Articular chondrocyte of knee joint (primary cell): ENCODE data around the gene TPRA1. TPM values are rescaled to one million over a fixed set of nuclear protein-coding genes. Genes with fewer than 3 reads are reported as not detected.

Source experiments
- small RNA-seq: library from RNA; depleted of rRNA; stranded (forward); fragments of <200 nt; gene quantifications from one replicate; pipeline ENCODE3, GENCODE V24; 2012
- total RNA-seq: library from RNA; depleted of rRNA; stranded (reverse); fragments of >200 nt; gene quantifications from 2 replicates; pipeline ENCODE4 v1.2.3, GENCODE V29; 2012

Gene TPRA1
- 22.5 and 30.1 TPM in 2 replicates for total RNA-seq

DNA sequence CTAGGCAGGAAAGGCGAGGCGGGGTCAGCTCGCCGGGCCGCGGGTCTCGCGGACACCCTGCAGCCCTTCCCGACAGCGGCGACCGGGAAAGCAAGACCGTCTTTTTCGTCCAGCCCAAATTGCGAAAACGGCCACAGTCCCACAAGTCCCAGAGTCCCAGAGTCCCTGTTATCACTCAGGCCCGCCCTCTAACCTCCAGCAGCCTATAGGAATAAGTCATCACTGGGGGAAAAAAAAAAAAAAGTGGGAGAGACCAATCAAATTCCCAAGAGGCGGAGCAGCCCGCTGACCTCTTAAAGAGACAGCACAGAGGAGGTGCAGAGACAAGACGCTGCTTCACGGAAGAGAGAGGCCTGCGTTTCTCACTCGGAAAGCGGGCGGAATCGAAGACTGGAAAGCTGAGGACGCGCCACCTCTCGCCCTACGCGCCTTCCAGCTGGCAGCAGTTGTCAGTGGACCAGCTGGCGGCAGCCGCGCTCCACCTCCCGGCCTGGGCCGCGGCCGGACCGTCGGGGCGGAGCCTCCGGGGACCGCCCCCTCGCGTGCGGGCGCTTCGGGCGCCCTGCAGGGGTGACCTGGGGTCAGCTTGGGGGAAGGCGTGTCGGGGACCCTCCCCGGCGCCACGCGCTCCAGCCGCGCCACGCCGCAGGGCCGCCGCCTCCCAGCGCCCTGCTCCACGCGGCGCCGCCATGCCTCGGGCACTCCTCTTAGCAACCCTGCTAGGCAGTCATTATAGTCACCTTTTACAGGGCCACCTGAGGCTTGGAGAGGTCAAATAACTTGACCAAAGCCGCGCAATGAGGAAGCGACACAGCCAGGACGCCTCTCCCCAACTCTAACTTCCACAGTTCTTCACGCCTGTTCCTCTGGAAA is at the start of gene TPRA1:
Gene TPRA1 (minus strand): TSS at position 141 of the 873 bp plus-strand sequence. CDS start 10,587 bp downstream, outside the sequence.

DNA sequence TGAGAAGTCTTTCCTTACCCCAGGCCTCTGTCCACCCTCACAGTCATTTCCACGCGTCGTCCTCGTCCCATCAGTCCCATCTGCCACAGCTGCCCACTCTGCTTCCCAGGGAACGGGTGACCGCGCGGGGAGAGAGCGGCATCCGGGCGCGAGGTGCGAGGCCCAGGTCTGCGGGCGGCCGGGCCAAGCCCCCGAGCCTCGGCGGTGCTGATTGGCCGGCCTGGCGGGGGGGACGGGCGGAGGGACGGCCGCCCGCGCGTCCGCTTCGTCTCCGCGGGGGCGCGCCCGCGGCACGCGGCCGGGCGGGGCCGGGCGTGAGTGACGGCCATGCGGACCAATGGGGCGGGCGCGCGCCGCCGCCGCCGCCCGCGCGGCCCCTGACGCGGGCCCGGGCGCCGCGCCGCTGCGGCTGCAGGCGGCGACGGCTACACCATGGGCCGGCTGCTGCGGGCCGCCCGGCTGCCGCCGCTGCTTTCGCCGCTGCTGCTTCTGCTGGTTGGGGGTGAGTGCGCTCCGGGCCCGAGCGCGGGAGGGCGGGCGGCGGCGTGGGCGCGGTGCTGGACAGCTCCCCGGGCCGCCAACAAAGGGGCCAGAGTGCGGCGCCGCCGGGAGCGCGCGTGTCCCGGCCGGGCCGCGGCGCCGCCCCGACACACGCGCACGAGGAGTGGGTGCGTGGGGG is 38.4 kb upstream of the TPRA1 start, which contains the start of gene PODXL2:
Gene PODXL2 (plus strand): TSS at position 398 of the 679 bp plus-strand sequence. CDS start 35 bp downstream, at position 433.

Small RNA genes lying within 50 kb of the gene (small RNA-seq; reads per million reads assigned to genes)
- gene AC084035.1, result not detected
- not detected for gene MIR6825
- 0.72 reads per million, percentile 27 among the genes with 10 or more reads in this experiment for gene MIR7976

Other genes starting within 250 kb of the TPRA1 start
- gene MCM2, start 7.7 kb upstream of the TPRA1 start, total RNA-seq, result 14.8 and 18.6 TPM in 2 replicates
- gene PODXL2, start 38.5 kb upstream of the TPRA1 start, total RNA-seq, result 0.78 and 1.1 TPM in 2 replicates
- 7.4 and 9.9 TPM in 2 replicates for gene ABTB1, start 82.2 kb upstream of the TPRA1 start, total RNA-seq
- gene MGLL, start 231.8 kb upstream of the TPRA1 start, total RNA-seq, result 21.6 and 24.0 TPM in 2 replicates